ENCODE data around the gene GCDH. TPM values are rescaled to one million over a fixed set of nuclear protein-coding genes. Genes with fewer than 3 reads are reported as not detected.

Gene GCDH
- total RNA-seq, 1 donor from 2014 or later = 39.5 TPM

- no peaks in the 10 kb centered on the region for H3K4me1 Mint-ChIP-seq
- no peak overlapping the region for H3K4me3 Mint-ChIP-seq
- Histone ChIP-seq H3K4me3 (no peak overlapping the region), H3K27me3 (no peaks in the 10 kb centered on the region), H3K4me1 (no peaks in the 10 kb centered on the region), H3K36me3 (no peaks in the 10 kb centered on the region), H3F3A (ENCODE audit: low read depth) (peaks cover 5% of the 10 kb centered on the region), H3K27ac (no peak overlapping the region), H3K4me2 (no peak overlapping the region), H3K79me2 (ENCODE audit: low read depth) (no peaks in the 10 kb centered on the region), H3K9ac (no peak overlapping the region), H3K9me3 (ENCODE audit: low read depth) (no peaks in the 10 kb centered on the region), H2AFZ (replicated peaks) (no peak overlapping the region), H4K20me1 (ENCODE audit: low read depth) (no peaks in the 10 kb centered on the region)
- DNase-seq (ENCODE audit: low spot score) = no peak
- H3K27me3 Mint-ChIP-seq (ENCODE audit: insufficient read depth, low read depth) = peaks cover 24% of the 10 kb centered on the region
- no peak overlapping the region for H3K27ac Mint-ChIP-seq
- H3K36me3 Mint-ChIP-seq = peaks cover 18% of the 10 kb centered on the region
- TF ChIP-seq EZH2 (IDR thresholded peaks at IDR 0.05) (no peak), CTCF (IDR thresholded peaks at IDR 0.05) (no peak), EZH2phosphoT487 (IDR thresholded peaks at IDR 0.05) (no peak)
- peaks cover 6% of the 10 kb centered on the region for H3K9me3 Mint-ChIP-seq
Measured at GRCh38 chr19:12873891-12874745, 16.8 kb upstream of the GCDH start.

GRCh38 chr19:12875086-12875485 is 15.9 kb upstream of the GCDH start:
- Histone ChIP-seq H3K9ac (no peak overlapping the region), H3K9me3 (ENCODE audit: low read depth) (no peaks in the 10 kb centered on the region), H3K4me3 (no peak overlapping the region), H3K27ac (no peak overlapping the region), H3K27me3 (peaks cover under 1% of the 10 kb centered on the region), H3K4me2 (no peak overlapping the region), H3F3A (ENCODE audit: low read depth) (peaks cover 5% of the 10 kb centered on the region), H4K20me1 (ENCODE audit: low read depth) (no peaks in the 10 kb centered on the region), H2AFZ (replicated peaks) (no peak overlapping the region), H3K4me1 (no peaks in the 10 kb centered on the region), H3K79me2 (ENCODE audit: low read depth) (no peaks in the 10 kb centered on the region), H3K36me3 (no peaks in the 10 kb centered on the region)
- TF ChIP-seq CTCF (IDR thresholded peaks at IDR 0.05) (no peak), EZH2phosphoT487 (IDR thresholded peaks at IDR 0.05) (no peak), EZH2 (IDR thresholded peaks at IDR 0.05) (no peak)
- H3K9me3 Mint-ChIP-seq = peaks cover 6% of the 10 kb centered on the region
- H3K36me3 Mint-ChIP-seq = peaks cover 16% of the 10 kb centered on the region
- H3K4me3 Mint-ChIP-seq = no peak overlapping the region
- H3K27ac Mint-ChIP-seq = peak overlapping the region; percentile 53
- H3K27me3 Mint-ChIP-seq (ENCODE audit: insufficient read depth, low read depth) = peaks cover 24% of the 10 kb centered on the region
- no peak for DNase-seq (ENCODE audit: low spot score)
- no peaks in the 10 kb centered on the region for H3K4me1 Mint-ChIP-seq

GRCh38 chr19:12880551-12881171 is 10.3 kb upstream of the GCDH start:
- H3K36me3 ChIP-seq = no peaks in the 10 kb centered on the region
- H3K27me3 ChIP-seq = peaks cover 44% of the 10 kb centered on the region
- H3K9me3 Mint-ChIP-seq = peaks cover 5% of the 10 kb centered on the region
- H3K27ac ChIP-seq = no peak overlapping the region
- H3K9ac ChIP-seq = peak overlapping the region; percentile 16
- peaks cover 3% of the 10 kb centered on the region for H3K4me1 ChIP-seq
- peak overlapping the region; percentile 85 for H3K4me3 Mint-ChIP-seq
- H3K27ac Mint-ChIP-seq = no peak overlapping the region
- H3K4me1 Mint-ChIP-seq = peaks cover 10% of the 10 kb centered on the region
- no peak for TF ChIP-seq CTCF (IDR thresholded peaks at IDR 0.05)
- TF ChIP-seq EZH2phosphoT487 (IDR thresholded peaks at IDR 0.05) = no peak
- no peak for TF ChIP-seq EZH2 (IDR thresholded peaks at IDR 0.05)
- peak overlapping the region; percentile 78 for H3K4me2 ChIP-seq
- H3K36me3 Mint-ChIP-seq = peaks cover 3% of the 10 kb centered on the region
- H4K20me1 ChIP-seq (ENCODE audit: low read depth) = no peaks in the 10 kb centered on the region
- H3K27me3 Mint-ChIP-seq (ENCODE audit: insufficient read depth, low read depth) = peaks cover 41% of the 10 kb centered on the region
- H2AFZ ChIP-seq (replicated peaks) = peak overlapping the region; percentile 40
- peaks cover 31% of the 10 kb centered on the region for H3F3A ChIP-seq (ENCODE audit: low read depth)
- H3K9me3 ChIP-seq (ENCODE audit: low read depth) = peaks cover 3% of the 10 kb centered on the region
- peak overlapping the region; percentile 64 for H3K4me3 ChIP-seq
- no peaks in the 10 kb centered on the region for H3K79me2 ChIP-seq (ENCODE audit: low read depth)
- peak; percentile 69 for DNase-seq (ENCODE audit: low spot score)
